Stomach (tissue), 4 donors: ENCODE measurements around the gene NOXA1.

ENCODE experiments used
- POLR2A ChIP-seq, 4 donors: fragments of 450-650 bp; IDR thresholded peaks; one replicate each; pipeline ENCODE4 v1.6.1; 2016; ENCODE audit warnings: antibody characterized with exemption in 4 of 4, control low read depth in 2 of 4, mild to moderate bottlenecking in 1 of 4, moderate library complexity in 1 of 4
- POLR2AphosphoS5 ChIP-seq, 3 donors: sonication (generic); formaldehyde crosslinking; IDR thresholded peaks; one replicate each; pipeline ENCODE4 v1.6.1; 2016; ENCODE audit warnings: antibody characterized with exemption in 3 of 3
- TF ChIP-seq, protein P1 (sequence below), 7 experiments: fragments of 450-650 bp in 4 of 7; fragments of 200-600 bp in 3 of 7; sonication (generic) in 3 of 7; IDR thresholded peaks; one replicate each; pipeline ENCODE4 v1.5.1; 2016 to 2019; ENCODE audit warnings: antibody characterized with exemption in 7 of 7, control low read depth in 2 of 7, mild to moderate bottlenecking in 1 of 7

DNA sequence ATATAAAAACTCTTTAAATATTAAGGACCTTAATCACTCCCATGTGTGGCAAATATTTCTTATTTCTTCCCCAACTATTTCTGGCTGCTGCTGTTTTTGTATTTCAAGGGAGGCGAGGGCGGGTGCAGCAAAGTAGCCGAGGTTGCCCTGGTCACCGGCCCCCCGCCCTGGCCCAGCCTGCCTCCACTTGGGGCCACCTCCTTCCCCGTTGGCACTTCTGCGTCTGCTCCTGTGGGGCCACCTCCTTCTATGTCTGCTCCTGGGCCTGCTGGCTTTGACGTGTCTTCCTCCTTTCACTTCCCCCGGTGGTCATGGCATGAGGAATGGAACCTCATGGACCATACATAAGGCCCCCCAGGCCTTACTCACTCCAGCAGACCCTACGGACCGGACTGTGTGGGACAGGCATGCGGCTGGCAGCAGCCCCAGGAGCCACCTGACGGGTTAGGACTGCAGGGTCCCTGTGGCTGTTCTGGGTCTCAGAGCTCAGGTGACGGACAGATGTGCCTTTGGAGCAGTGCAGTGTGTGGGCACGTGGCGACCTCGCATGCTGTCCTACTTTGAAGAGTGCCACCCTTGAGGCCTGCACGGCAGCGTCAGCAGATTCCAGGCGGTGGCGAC, 23.8 kb downstream of the NOXA1 start:
- TF ChIP-seq, protein P1, sequence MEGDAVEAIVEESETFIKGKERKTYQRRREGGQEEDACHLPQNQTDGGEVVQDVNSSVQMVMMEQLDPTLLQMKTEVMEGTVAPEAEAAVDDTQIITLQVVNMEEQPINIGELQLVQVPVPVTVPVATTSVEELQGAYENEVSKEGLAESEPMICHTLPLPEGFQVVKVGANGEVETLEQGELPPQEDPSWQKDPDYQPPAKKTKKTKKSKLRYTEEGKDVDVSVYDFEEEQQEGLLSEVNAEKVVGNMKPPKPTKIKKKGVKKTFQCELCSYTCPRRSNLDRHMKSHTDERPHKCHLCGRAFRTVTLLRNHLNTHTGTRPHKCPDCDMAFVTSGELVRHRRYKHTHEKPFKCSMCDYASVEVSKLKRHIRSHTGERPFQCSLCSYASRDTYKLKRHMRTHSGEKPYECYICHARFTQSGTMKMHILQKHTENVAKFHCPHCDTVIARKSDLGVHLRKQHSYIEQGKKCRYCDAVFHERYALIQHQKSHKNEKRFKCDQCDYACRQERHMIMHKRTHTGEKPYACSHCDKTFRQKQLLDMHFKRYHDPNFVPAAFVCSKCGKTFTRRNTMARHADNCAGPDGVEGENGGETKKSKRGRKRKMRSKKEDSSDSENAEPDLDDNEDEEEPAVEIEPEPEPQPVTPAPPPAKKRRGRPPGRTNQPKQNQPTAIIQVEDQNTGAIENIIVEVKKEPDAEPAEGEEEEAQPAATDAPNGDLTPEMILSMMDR (IDR thresholded peaks at IDR 0.05) = no peak
- no peak for TF ChIP-seq POLR2AphosphoS5 (IDR thresholded peaks at IDR 0.05)
- no peak for TF ChIP-seq POLR2A (IDR thresholded peaks at IDR 0.05)
